ENCODE measurements around the gene MYNN. TPM values are rescaled to one million over a fixed set of nuclear protein-coding genes. Genes with fewer than 3 reads are reported as not detected.

The MYNN gene
- total RNA-seq, 1 donor from 2014 or later, result 13.0 TPM

DNA sequence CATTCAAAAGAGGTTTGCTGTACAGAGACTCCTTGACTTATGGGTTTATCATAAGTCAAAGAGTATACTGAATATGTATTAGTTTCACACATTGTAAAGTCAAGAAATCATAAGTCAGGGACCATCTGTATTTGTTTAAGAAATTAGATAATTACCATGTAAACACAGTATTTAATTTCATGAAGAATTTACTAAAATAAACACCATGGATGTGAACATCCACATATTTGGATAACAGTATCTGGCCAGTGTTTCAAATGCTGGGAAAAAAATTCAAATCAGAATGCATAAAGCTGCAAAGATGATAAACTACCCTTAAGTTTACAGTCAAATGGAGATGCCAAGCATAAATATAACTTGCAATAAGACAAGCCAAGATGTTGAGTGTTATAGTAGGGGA is 17.0 kb downstream of the MYNN start:
- H3K27ac Mint-ChIP-seq (ENCODE audit: unreplicated experiment), result no peak overlapping the region
- no peaks in the 10 kb centered on the region for H3K27me3 Mint-ChIP-seq (ENCODE audit: unreplicated experiment)
- DNase-seq (ENCODE audit: low spot score), result no peak
- H3K36me3 Mint-ChIP-seq (ENCODE audit: low read depth, unreplicated experiment), result peaks cover 4% of the 10 kb centered on the region
- no peaks in the 10 kb centered on the region for H3K9me3 Mint-ChIP-seq (ENCODE audit: unreplicated experiment)
- H3K4me1 Mint-ChIP-seq (ENCODE audit: unreplicated experiment), result no peaks in the 10 kb centered on the region
- TF ChIP-seq CTCF (IDR thresholded peaks at IDR 0.05; ENCODE audit: unreplicated experiment), result no peak
- no peak overlapping the region for H3K4me3 Mint-ChIP-seq (ENCODE audit: unreplicated experiment)

GRCh38 chr3:169790687-169791429 is 17.7 kb downstream of the MYNN start:
- H3K4me3 Mint-ChIP-seq (ENCODE audit: unreplicated experiment), result no peak overlapping the region
- no peak for TF ChIP-seq CTCF (IDR thresholded peaks at IDR 0.05; ENCODE audit: unreplicated experiment)
- no peaks in the 10 kb centered on the region for H3K4me1 Mint-ChIP-seq (ENCODE audit: unreplicated experiment)
- H3K27ac Mint-ChIP-seq (ENCODE audit: unreplicated experiment), result no peak overlapping the region
- no peak for DNase-seq (ENCODE audit: low spot score)
- no peaks in the 10 kb centered on the region for H3K9me3 Mint-ChIP-seq (ENCODE audit: unreplicated experiment)
- H3K27me3 Mint-ChIP-seq (ENCODE audit: unreplicated experiment), result no peaks in the 10 kb centered on the region
- peaks cover 4% of the 10 kb centered on the region for H3K36me3 Mint-ChIP-seq (ENCODE audit: low read depth, unreplicated experiment)

DNA sequence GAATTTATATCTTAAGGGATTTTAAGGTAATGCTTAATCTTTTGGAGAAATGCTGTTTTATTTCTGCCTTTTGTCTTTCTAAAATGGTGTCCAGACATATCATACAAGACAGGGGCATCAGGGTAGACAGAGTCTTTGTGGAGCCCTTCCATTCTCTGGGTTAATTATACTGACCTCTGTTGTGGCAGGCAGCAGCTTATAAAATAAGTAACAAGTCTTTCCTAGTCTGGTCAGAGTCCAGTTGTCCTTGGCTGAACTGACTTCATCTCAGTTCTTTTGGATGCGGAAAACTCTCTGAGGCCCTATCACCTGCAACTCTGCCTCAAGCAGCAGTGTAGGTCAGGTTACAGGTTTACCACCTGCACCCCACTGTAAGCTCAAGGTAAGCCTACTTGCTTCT is 19.2 kb downstream of the MYNN start:
- Mint-ChIP-seq H3K4me3 (ENCODE audit: unreplicated experiment) (no peak overlapping the region), H3K36me3 (ENCODE audit: low read depth, unreplicated experiment) (peaks cover 4% of the 10 kb centered on the region), H3K4me1 (ENCODE audit: unreplicated experiment) (no peaks in the 10 kb centered on the region), H3K27ac (ENCODE audit: unreplicated experiment) (no peak overlapping the region), H3K9me3 (ENCODE audit: unreplicated experiment) (no peaks in the 10 kb centered on the region), H3K27me3 (ENCODE audit: unreplicated experiment) (no peaks in the 10 kb centered on the region)
- DNase-seq (ENCODE audit: low spot score), result no peak
- no peak for TF ChIP-seq CTCF (IDR thresholded peaks at IDR 0.05; ENCODE audit: unreplicated experiment)

DNA sequence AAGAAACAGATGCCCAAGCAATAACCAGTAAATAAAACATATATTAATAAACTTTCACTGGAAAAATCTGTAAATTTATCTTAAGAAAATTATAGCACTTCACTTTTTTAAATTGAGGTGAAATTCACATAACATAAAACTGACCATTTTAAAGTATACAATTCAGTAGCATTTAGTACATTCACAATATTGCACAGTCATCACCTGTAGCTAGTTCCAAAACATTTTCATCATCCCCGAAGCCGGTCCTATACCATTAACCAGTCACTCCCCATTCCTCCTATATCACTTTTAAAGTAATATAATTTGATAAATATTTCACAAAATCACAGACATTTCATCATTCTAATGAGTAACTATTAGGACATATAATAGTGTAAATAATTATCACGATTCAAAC is 31.5 kb downstream of the MYNN start:
- Mint-ChIP-seq H3K4me3 (ENCODE audit: unreplicated experiment) (no peak overlapping the region), H3K27ac (ENCODE audit: unreplicated experiment) (no peak overlapping the region), H3K4me1 (ENCODE audit: unreplicated experiment) (peaks cover 3% of the 10 kb centered on the region), H3K9me3 (ENCODE audit: unreplicated experiment) (no peaks in the 10 kb centered on the region), H3K27me3 (ENCODE audit: unreplicated experiment) (no peaks in the 10 kb centered on the region), H3K36me3 (ENCODE audit: low read depth, unreplicated experiment) (peaks cover 9% of the 10 kb centered on the region)
- no peak for DNase-seq (ENCODE audit: low spot score)
- TF ChIP-seq CTCF (IDR thresholded peaks at IDR 0.05; ENCODE audit: unreplicated experiment), result no peak

- Mint-ChIP-seq H3K4me3 (ENCODE audit: unreplicated experiment) (no peak overlapping the region), H3K9me3 (ENCODE audit: unreplicated experiment) (no peaks in the 10 kb centered on the region), H3K36me3 (ENCODE audit: low read depth, unreplicated experiment) (peaks cover 9% of the 10 kb centered on the region), H3K27me3 (ENCODE audit: unreplicated experiment) (peaks cover 2% of the 10 kb centered on the region), H3K27ac (ENCODE audit: unreplicated experiment) (no peak overlapping the region), H3K4me1 (ENCODE audit: unreplicated experiment) (peaks cover 16% of the 10 kb centered on the region)
- no peak for TF ChIP-seq CTCF (IDR thresholded peaks at IDR 0.05; ENCODE audit: unreplicated experiment)
- no peak for DNase-seq (ENCODE audit: low spot score)
These were observed 36.1 kb downstream of the MYNN start for GRCh38 chr3:169809230-169809795.
